ES-I3 (cell line): Measurements from ENCODE around the gene BLACAT1.
A peak's percentile ranks its signal among the peaks of the same experiment; 100 is the strongest.

Source experiments
- H3K36me3 ChIP-seq: 2 replicates; pipeline ENCODE4 v1.6.1; 2013; ENCODE audit warnings: mild to moderate bottlenecking, low read length, control low read depth, moderate library complexity; ENCODE audit not compliant: insufficient read depth
- H3K4me1 ChIP-seq: 2 replicates; pipeline ENCODE4 v1.6.1; 2013; ENCODE audit warnings: mild to moderate bottlenecking, control low read depth, low read length; ENCODE audit not compliant: insufficient read depth
- H3K9ac ChIP-seq: 2 replicates; pipeline ENCODE4 v1.6.1; 2013; ENCODE audit warnings: low read depth, mild to moderate bottlenecking, low read length, moderate library complexity
- H3K9me3 ChIP-seq: 2 replicates; pipeline ENCODE4 v1.6.1; 2013; ENCODE audit warnings: mild to moderate bottlenecking, low read length, moderate library complexity; ENCODE audit not compliant: control insufficient read depth, insufficient read depth

BLACAT1 gene

GRCh38 chr1:205453466-205453865, 2.4 kb downstream of the BLACAT1 start:
- Histone ChIP-seq H3K9ac (no peak overlapping the region), H3K9me3 (no peaks in the 10 kb centered on the region), H3K4me1 (peaks cover 46% of the 10 kb centered on the region), H3K36me3 (peaks cover 2% of the 10 kb centered on the region; the same call in 1 of the 2 replicates)

- Histone ChIP-seq H3K4me1 (peaks cover 49% of the 10 kb centered on the region), H3K9ac (no peak overlapping the region), H3K9me3 (no peaks in the 10 kb centered on the region), H3K36me3 (peaks cover 2% of the 10 kb centered on the region; the same call in 1 of the 2 replicates)
Observed at GRCh38 chr1:205452933-205453332, 2.9 kb downstream of the BLACAT1 start.

GRCh38 chr1:205452364-205452763, 3.5 kb downstream of the BLACAT1 start:
- no peak overlapping the region for H3K9ac ChIP-seq

GRCh38 chr1:205451759-205452164, 4.1 kb downstream of the BLACAT1 start:
- H3K4me1 ChIP-seq = peaks cover 60% of the 10 kb centered on the region
- peak overlapping the region; percentile 20; the same call in 1 of the 2 replicates for H3K9ac ChIP-seq
- H3K36me3 ChIP-seq = peaks cover 2% of the 10 kb centered on the region; the same call in 1 of the 2 replicates
- H3K9me3 ChIP-seq = no peaks in the 10 kb centered on the region

More at GRCh38 chr1:205452364-205452763, 3.5 kb downstream of the BLACAT1 start:
- Histone ChIP-seq H3K4me1 (peaks cover 54% of the 10 kb centered on the region), H3K36me3 (peaks cover 2% of the 10 kb centered on the region; the same call in 1 of the 2 replicates), H3K9me3 (no peaks in the 10 kb centered on the region)

- no peaks in the 10 kb centered on the region for H3K9me3 ChIP-seq
- peaks cover 65% of the 10 kb centered on the region for H3K4me1 ChIP-seq
- H3K9ac ChIP-seq = peak overlapping the region; percentile 20
- peaks cover 2% of the 10 kb centered on the region; the same call in 1 of the 2 replicates for H3K36me3 ChIP-seq
Observed at GRCh38 chr1:205451202-205451601, 4.6 kb downstream of the BLACAT1 start.

- peaks cover 73% of the 10 kb centered on the region for H3K4me1 ChIP-seq
- peaks cover 2% of the 10 kb centered on the region; the same call in 1 of the 2 replicates for H3K36me3 ChIP-seq
- peak overlapping the region; percentile 20 for H3K9ac ChIP-seq
- H3K9me3 ChIP-seq = no peaks in the 10 kb centered on the region
Observed at GRCh38 chr1:205450448-205450847, 5.4 kb downstream of the BLACAT1 start.

GRCh38 chr1:205449750-205450443, 5.9 kb downstream of the BLACAT1 start:
- Histone ChIP-seq H3K36me3 (peaks cover 2% of the 10 kb centered on the region; the same call in 1 of the 2 replicates), H3K4me1 (peaks cover 76% of the 10 kb centered on the region), H3K9ac (peak overlapping the region; percentile 52), H3K9me3 (no peaks in the 10 kb centered on the region)

- peaks cover 76% of the 10 kb centered on the region for H3K4me1 ChIP-seq
- no peaks in the 10 kb centered on the region for H3K9me3 ChIP-seq
- peaks cover 2% of the 10 kb centered on the region; the same call in 1 of the 2 replicates for H3K36me3 ChIP-seq
- H3K9ac ChIP-seq = peak overlapping the region; percentile 52
Observed at GRCh38 chr1:205449254-205449749, 6.5 kb downstream of the BLACAT1 start.

- peaks cover 2% of the 10 kb centered on the region; the same call in 1 of the 2 replicates for H3K36me3 ChIP-seq
- H3K9me3 ChIP-seq = no peaks in the 10 kb centered on the region
- peak overlapping the region; percentile 52 for H3K9ac ChIP-seq
- H3K4me1 ChIP-seq = peaks cover 77% of the 10 kb centered on the region
Observed at GRCh38 chr1:205448540-205449253, 7.1 kb downstream of the BLACAT1 start.

GRCh38 chr1:205447457-205448341, 8.1 kb downstream of the BLACAT1 start:
- H3K4me1 ChIP-seq = peaks cover 80% of the 10 kb centered on the region
- H3K36me3 ChIP-seq = peaks cover 2% of the 10 kb centered on the region; the same call in 1 of the 2 replicates
- H3K9me3 ChIP-seq = no peaks in the 10 kb centered on the region
- peak overlapping the region; percentile 39; the same call in 1 of the 2 replicates for H3K9ac ChIP-seq

- Histone ChIP-seq H3K9me3 (no peaks in the 10 kb centered on the region), H3K9ac (no peak overlapping the region), H3K36me3 (no peaks in the 10 kb centered on the region), H3K4me1 (peaks cover 79% of the 10 kb centered on the region)
Observed at GRCh38 chr1:205446828-205447227, 9.0 kb downstream of the BLACAT1 start.

GRCh38 chr1:205445646-205445935, 10.3 kb downstream of the BLACAT1 start:
- Histone ChIP-seq H3K4me1 (peaks cover 79% of the 10 kb centered on the region), H3K9ac (peak overlapping the region; percentile 34; the same call in 1 of the 2 replicates), H3K9me3 (no peaks in the 10 kb centered on the region)

GRCh38 chr1:205444931-205445645, 10.8 kb downstream of the BLACAT1 start:
- Histone ChIP-seq H3K9me3 (no peaks in the 10 kb centered on the region), H3K4me1 (peaks cover 82% of the 10 kb centered on the region), H3K9ac (peak overlapping the region; percentile 34; the same call in 1 of the 2 replicates), H3K36me3 (no peaks in the 10 kb centered on the region)

More at GRCh38 chr1:205445646-205445935, 10.3 kb downstream of the BLACAT1 start:
- H3K36me3 ChIP-seq = no peaks in the 10 kb centered on the region
